Kidney (tissue), 14 donors: Measurements from ENCODE around the gene TMEM125. TPM values are rescaled to one million over a fixed set of nuclear protein-coding genes. Genes with fewer than 3 reads are reported as not detected.

Experiments
- DNase-seq, 5 donors: peaks; one replicate each; pipeline ENCODE4 v3.0.0-alpha.2; 2013 to 2020
- FAIRE-seq: peaks from 2 replicates; lab custom pipeline; 2012; peaks lifted over from hg19 to GRCh38; lab: Jason Lieb, UNC
- H3K27ac ChIP-seq, 2 donors: one replicate each; pipeline ENCODE4 v1.7.0; 2013; ENCODE audit warnings: low read depth in 2 of 2, low read length in 2 of 2, inconsistent platforms in 1 of 2
- H3K27me3 ChIP-seq: one replicate; pipeline ENCODE4 v1.7.1; 2013; ENCODE audit warnings: low read length, inconsistent platforms; ENCODE audit not compliant: control insufficient read depth, insufficient read depth
- H3K36me3 ChIP-seq, 3 donors: one replicate each; pipeline versions ENCODE4 v1.7.0 to v1.7.1; 2013; ENCODE audit warnings: low read length in 3 of 3, control low read depth in 1 of 3, inconsistent platforms in 1 of 3; ENCODE audit not compliant: insufficient read depth in 3 of 3, control insufficient read depth in 2 of 3
- H3K4me1 ChIP-seq, 3 donors: one replicate each; pipeline versions ENCODE4 v1.7.0 to v1.7.1; 2013; ENCODE audit warnings: low read length in 3 of 3, inconsistent platforms in 1 of 3, low read depth in 1 of 3; ENCODE audit not compliant: control insufficient read depth in 2 of 3, insufficient read depth in 2 of 3
- H3K4me3 ChIP-seq, 3 donors: one replicate each; pipeline versions ENCODE4 v1.7.0 to v1.8.1; 2013; ENCODE audit warnings: low read length in 3 of 3, control low read depth in 1 of 3, inconsistent platforms in 1 of 3
- H3K9ac ChIP-seq, 3 donors: one replicate each; pipeline versions ENCODE4 v1.7.0 to v1.7.1; 2013; ENCODE audit warnings: low read length in 3 of 3, control low read depth in 1 of 3, inconsistent platforms in 1 of 3
- H3K9me3 ChIP-seq, 3 donors: one replicate each; pipeline versions ENCODE4 v1.7.0 to v1.7.1; 2013; ENCODE audit warnings: low read length in 3 of 3, control low read depth in 1 of 3, inconsistent platforms in 1 of 3; ENCODE audit not compliant: control insufficient read depth in 2 of 3, insufficient read depth in 1 of 3
- intact Hi-C: fragments of 100-400 bp; cut with DNase I; formaldehyde crosslinking; loops from one replicate; pipeline ENCODE4 v1.11.1; 2022
- polyA plus RNA-seq: library from polyadenylated mRNA; stranded (reverse); fragments of 350-450 nt; fragmentation: Illumina TruSeq; extraction: RNeasy Lipid Tissue Mini Kit (QIAGEN cat#74804); gene quantifications from one replicate; pipeline ENCODE4 v1.2.3, GENCODE V29; 2014; ENCODE audit warnings: low read depth, low replicate concordance; ENCODE audit not compliant: insufficient read depth
- total RNA-seq: library from RNA; stranded (reverse); fragmentation: NEBNext Ultra II Directional; extraction: Animal tissue kit (Norgen Biotek cat#: 25700); gene quantifications from one replicate; pipeline ENCODE4 v1.2.1, GENCODE V29; 2021
- TF ChIP-seq, protein P1 (sequence below): IDR thresholded peaks from 3 replicates; pipeline ENCODE4 v1.5.1; 2012; ENCODE audit warnings: mild to moderate bottlenecking, moderate library complexity, borderline replicate concordance; ENCODE audit not compliant: insufficient read depth; ENCODE audit errors: extremely low read depth
- donor health status: control.
- donor health status: control.
- donor health status: control.
- donor health status: control.
- donor health status: control.
- donor health status: DM: yes; HTN: yes; CAD: no.
- donor health status: Normal renal cell carcinoma (clear cell type).

TMEM125 gene
- total and polyA plus RNA-seq, 2 donors from 2014 or later, result 17.5 to 22.0 TPM

DNA sequence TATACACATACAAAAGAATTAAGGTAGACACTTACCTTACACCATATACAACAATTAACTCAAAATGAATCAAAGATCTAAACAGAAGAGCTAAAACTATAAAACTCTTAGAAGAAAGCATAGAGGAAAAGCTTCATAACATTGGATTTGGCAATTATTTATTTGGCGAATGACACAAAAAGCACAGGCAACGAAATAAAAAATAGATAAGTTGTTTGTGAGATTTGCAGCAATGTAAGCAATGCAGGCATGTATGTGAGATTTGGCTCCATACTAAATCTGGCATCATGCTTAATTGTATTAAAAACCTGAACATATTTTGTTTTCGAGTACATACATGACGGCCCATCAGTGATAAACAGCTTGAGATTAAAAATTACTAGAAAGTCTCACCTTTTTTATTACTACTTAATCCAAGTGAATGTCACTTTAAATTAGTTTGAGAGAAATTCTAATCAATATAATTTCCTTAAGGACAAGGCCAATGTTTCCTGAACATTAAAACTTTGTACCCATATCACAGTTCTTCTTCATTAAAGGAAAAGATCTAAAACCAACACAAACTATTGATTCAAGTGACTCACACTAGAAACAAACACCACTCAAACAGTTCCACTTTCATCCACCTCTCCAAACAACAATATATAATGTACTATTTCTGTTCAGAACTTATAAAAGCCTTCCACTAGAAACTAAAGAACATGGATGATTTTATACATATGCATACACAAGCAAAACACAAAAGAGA is 23.1 kb upstream of the TMEM125 start:
- H3K4me3 ChIP-seq, result no peak overlapping the region
- no peak overlapping the region for H3K9ac ChIP-seq
- H3K27me3 ChIP-seq, result no peaks in the 10 kb centered on the region
- DNase-seq, result no peak
- H3K4me1 ChIP-seq, result peaks cover 0 to 6% (median 0%) of the 10 kb centered on the region in 3 donors
- no peaks in the 10 kb centered on the region for H3K36me3 ChIP-seq
- intact Hi-C loops, result no loop called here
- FAIRE-seq, result no peak
- H3K27ac ChIP-seq, result no peak overlapping the region
- TF ChIP-seq, protein P1, sequence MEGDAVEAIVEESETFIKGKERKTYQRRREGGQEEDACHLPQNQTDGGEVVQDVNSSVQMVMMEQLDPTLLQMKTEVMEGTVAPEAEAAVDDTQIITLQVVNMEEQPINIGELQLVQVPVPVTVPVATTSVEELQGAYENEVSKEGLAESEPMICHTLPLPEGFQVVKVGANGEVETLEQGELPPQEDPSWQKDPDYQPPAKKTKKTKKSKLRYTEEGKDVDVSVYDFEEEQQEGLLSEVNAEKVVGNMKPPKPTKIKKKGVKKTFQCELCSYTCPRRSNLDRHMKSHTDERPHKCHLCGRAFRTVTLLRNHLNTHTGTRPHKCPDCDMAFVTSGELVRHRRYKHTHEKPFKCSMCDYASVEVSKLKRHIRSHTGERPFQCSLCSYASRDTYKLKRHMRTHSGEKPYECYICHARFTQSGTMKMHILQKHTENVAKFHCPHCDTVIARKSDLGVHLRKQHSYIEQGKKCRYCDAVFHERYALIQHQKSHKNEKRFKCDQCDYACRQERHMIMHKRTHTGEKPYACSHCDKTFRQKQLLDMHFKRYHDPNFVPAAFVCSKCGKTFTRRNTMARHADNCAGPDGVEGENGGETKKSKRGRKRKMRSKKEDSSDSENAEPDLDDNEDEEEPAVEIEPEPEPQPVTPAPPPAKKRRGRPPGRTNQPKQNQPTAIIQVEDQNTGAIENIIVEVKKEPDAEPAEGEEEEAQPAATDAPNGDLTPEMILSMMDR, result no peak
- H3K9me3 ChIP-seq, result no peaks in the 10 kb centered on the region

DNA sequence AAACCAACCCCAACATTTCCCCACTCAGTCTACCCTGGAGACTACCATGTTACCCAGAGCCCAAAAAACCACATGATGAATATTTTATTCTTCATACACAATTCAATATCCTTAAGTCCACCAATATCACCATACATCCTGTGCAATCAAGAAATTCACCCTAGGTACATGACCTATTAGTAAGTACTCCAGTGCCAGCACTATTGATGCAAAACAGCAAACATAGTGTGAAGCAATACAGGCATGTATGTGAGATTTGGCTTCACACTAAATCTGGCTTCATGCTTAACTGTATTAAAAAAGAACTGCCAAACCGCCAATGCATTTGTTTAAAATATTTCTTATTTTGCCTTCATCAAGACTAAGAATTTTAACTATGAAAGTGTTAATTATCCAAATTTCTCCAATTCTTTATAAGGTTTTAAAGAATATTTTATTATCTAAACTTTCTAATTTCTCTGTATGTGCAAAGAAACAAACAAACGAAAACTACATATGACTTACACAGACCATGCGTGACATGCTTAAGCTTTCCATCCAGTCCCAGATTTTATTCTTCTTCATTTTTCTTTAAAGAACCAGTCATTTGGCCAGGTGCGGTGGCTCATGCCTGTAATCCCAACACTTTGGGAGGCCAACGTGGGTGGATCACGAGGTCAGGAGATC is 22.4 kb upstream of the TMEM125 start:
- H3K4me1 ChIP-seq, result peaks cover 0 to 2% (median 0%) of the 10 kb centered on the region in 3 donors
- H3K9ac ChIP-seq, result no peak overlapping the region
- no peak overlapping the region for H3K27ac ChIP-seq
- DNase-seq (no peak), FAIRE-seq (no peak)
- intact Hi-C loops, result no loop called here
- no peaks in the 10 kb centered on the region for H3K27me3 ChIP-seq
- H3K9me3 ChIP-seq, result no peaks in the 10 kb centered on the region
- H3K36me3 ChIP-seq, result no peaks in the 10 kb centered on the region
- TF ChIP-seq, protein P1, result no peak
- H3K4me3 ChIP-seq, result no peak overlapping the region

DNA sequence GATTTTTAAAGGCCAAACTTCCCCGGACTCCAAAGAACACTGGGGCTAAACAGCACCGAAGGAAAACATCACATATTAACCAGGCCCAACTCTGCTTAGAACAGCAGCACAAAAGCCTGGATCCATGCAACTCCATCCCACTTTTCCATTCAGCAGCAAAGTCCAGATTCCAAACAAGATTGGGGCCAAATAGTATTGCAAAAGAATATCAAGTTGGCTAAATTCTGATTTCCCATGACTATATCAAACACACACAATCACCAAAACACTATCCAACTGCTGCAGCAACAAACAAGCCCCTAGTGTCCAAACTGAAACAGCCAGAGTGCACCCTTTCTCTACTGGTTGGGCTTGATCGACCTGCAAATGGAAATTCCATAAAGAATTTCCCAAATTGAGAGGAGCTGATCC is 19.4 kb upstream of the TMEM125 start:
- Histone ChIP-seq H3K4me1 (no peaks in the 10 kb centered on the region), H3K36me3 (no peaks in the 10 kb centered on the region), H3K4me3 (peak overlapping the region in 2 of 3 donors; percentile 14 to 45), H3K27me3 (no peaks in the 10 kb centered on the region), H3K27ac (peak overlapping the region; percentile 35 to 47), H3K9ac (no peak overlapping the region), H3K9me3 (no peaks in the 10 kb centered on the region)
- intact Hi-C loops, result no loop called here
- no peak for FAIRE-seq
- DNase-seq, result no peak
- TF ChIP-seq, protein P1, result no peak
